GM19438 (cell line): ENCODE data around the gene FIGNL1.

Source experiments
- ATAC-seq: cut with Tn5 transposase; IDR thresholded peaks from one replicate; pipeline ENCODE4 v1.9.1; 2021; ENCODE audit warnings: low read depth; ENCODE audit not compliant: unreplicated experiment

FIGNL1 gene

DNA sequence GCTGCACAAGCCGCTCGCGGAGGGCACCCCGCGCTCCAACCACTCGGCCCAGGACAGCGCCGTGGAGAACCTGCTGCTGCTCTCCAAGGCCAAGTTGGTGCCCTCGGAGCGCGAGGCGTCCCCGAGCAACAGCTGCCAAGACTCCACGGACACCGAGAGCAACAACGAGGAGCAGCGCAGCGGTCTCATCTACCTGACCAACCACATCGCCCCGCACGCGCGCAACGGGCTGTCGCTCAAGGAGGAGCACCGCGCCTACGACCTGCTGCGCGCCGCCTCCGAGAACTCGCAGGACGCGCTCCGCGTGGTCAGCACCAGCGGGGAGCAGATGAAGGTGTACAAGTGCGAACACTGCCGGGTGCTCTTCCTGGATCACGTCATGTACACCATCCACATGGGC, 50.0 kb downstream of the FIGNL1 start:
- no peak for ATAC-seq

DNA sequence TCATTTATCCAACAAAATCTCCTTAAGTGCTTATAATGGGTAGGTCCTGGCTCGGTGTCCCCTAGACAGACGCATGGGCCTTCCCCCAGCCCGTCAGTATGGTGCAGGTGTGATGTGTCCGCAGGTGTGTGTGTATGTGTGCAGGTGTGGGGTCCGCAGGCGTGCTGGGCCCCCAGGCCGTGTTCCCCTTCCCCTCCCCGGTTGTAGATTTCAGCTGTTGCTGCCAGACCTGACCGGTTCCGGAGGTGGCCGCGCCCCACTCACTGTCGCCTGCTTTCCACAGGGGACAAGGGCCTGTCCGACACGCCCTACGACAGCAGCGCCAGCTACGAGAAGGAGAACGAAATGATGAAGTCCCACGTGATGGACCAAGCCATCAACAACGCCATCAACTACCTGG, 50.5 kb downstream of the FIGNL1 start:
- ATAC-seq: no peak

- ATAC-seq: no peak
These were observed 50.9 kb downstream of the FIGNL1 start for GRCh38 chr7:50399206-50399605.

GRCh38 chr7:50397971-50398324, 52.2 kb downstream of the FIGNL1 start:
- ATAC-seq: no peak

GRCh38 chr7:50397320-50397970, 52.7 kb downstream of the FIGNL1 start:
- no peak for ATAC-seq

- ATAC-seq: no peak
These were observed 53.3 kb downstream of the FIGNL1 start for GRCh38 chr7:50396856-50397255.

- ATAC-seq: no peak
These were observed 55.8 kb downstream of the FIGNL1 start for GRCh38 chr7:50394315-50394714.
